HT1080 (cell line): Measurements from ENCODE around the gene ECI1. TPM values are rescaled to one million over a fixed set of nuclear protein-coding genes. Genes with fewer than 3 reads are reported as not detected.

Experiments used
- DNase-seq: peaks from one replicate; pipeline ENCODE4 v3.0.0-alpha.2; 2015; ENCODE audit warnings: low read depth
- polyA plus RNA-seq, 2 experiments: library from polyadenylated mRNA; depleted of rRNA; stranded (reverse); fragments of >200 nt; gene quantifications; 2 replicates each; pipeline ENCODE4 v1.2.3, GENCODE V29; 2015
- total RNA-seq: library from RNA; depleted of rRNA; stranded (reverse); fragments of >200 nt; shearing (Covaris generic); gene quantifications from 2 replicates; pipeline ENCODE4 v1.2.3, GENCODE V29; 2014; rRNA removed

Gene ECI1, protein sequence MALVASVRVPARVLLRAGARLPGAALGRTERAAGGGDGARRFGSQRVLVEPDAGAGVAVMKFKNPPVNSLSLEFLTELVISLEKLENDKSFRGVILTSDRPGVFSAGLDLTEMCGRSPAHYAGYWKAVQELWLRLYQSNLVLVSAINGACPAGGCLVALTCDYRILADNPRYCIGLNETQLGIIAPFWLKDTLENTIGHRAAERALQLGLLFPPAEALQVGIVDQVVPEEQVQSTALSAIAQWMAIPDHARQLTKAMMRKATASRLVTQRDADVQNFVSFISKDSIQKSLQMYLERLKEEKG
- total RNA-seq: 32.5 and 40.0 TPM in 2 replicates
- polyA plus RNA-seq (2015; cell fraction: cytosol; rRNA removed): 47.8 and 66.6 TPM in 2 replicates
- polyA plus RNA-seq (2015; cell fraction: nucleus; rRNA removed): 59.7 and 62.5 TPM in 2 replicates

GRCh38 chr16:2251296-2252111, at the start of gene ECI1:
Gene ECI1, minus strand, starts transcription at chr16:2251587. Its CDS starts 21 bp downstream, at chr16:2251566.
- DNase-seq: peak; percentile 96

GRCh38 chr16:2299915-2300192, 48.5 kb upstream of the ECI1 start:
- no peak for DNase-seq

GRCh38 chr16:2299121-2299914, 47.9 kb upstream of the ECI1 start:
- no peak for DNase-seq

DNA sequence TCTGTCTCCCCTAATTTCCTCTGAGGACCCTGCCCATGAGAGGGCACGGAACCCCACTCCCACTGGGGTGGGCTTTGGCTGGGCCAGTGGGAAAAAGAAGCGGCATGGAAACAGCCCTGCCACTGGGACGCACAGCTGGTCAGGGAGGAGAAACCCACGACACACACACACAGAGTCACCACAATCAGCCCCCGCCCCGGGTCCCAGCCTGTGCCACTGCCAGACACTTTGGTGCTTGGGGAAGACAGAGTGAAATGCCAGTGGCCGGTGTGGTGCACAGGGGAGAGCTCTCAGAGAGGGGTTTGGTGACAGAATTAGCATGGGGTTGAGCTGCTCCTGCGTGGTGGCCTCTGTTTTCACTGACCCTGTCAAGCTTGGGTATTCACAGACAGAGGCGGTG, 47.2 kb upstream of the ECI1 start:
- no peak for DNase-seq

GRCh38 chr16:2297506-2297860, 46.1 kb upstream of the ECI1 start:
- no peak for DNase-seq

DNA sequence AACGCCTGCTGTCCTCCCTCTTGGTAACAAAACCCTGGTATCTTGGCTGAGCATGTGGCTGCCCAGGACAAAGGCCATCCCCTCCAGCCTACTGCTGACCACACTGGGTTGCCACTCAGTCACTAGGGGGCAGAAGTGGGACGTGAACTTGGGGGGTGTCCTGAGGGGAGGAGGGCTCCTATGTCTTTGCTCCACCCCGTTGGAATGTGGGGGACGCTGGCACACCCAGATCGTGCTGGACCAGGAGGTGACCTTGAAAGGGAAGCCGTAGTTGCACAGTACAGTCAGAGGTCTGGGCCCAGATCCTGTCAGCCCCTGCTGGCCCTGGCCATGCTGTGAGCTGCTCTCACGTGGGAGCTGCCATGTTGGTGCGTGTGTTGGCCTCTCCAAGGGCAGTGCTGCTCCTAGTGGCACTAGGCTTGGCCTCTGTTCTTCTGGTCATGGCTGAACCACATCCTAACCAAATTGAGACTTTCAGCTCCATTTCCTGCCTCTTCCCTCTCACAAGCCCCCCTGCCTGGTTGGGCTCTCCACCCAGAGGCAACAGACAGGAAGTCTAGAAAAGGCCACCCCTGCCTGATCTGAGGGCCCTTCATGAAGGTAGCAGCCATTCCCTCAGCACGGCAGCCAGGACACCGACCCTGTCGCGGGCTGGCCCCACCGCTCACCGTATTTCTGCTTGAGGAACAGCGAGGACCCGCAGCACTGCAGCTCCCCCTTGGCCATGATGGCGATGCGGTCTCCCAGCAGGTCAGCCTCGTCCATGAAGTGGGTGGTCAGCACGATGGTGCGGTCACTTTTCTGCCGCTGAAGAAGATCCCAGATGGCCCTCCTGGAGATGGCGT, 45.5 kb upstream of the ECI1 start:
- peak; percentile 39 for DNase-seq

DNA sequence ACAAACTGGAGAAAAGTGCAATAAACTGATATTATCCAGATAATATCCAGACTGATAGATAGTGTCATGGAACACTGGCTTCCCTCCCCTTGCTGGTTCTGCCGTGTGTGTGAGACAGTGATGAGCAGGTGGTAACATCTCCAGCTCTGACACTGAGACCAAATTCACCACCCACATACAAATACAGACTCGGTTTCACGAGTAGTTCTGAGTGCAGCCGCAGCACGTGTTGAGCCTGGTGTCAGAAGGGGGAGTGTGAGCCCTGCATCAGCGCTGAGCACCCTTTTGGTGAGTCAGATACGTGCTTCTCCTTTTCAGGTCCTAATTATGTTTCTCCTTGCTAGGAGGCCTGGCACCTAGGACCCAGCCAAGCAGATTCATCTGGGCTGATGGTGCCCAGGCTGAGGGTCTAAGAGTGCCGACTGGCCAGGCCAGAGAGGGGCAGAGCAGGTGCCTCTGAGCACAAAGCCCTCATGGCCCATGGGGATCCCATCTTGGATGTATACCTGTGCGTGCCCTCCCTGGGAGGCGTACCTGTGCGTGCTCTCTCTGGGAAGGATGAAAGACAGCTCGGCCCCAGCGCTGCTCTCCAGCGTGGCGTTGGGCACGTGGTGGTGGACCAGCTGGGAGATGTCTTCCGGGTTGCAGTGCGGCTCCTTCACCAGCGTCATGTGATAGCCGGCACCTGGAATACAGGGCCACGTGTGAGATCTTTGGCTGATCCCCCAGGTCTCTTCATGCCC, 43.8 kb upstream of the ECI1 start:
- DNase-seq: no peak

DNA sequence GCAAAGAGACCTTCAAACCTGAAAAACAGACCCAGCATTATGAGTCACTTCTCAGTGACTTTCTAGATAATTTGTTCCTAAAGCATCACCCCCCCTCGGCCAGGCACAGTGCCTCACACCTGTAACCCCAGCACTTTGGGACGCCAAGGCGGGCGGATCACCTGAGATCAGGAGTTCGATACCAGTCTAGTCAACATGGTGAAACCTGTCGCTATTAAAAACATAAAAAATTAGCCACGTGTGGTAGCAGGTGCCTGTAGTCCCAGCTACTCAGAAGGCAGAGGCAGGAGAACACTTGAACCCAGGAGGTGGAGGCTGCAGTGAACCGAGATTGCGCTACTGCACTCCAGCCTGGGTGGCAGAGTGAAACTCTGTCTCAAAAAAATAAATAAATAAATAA, 40.8 kb upstream of the ECI1 start:
- DNase-seq: no peak

GRCh38 chr16:2289282-2289681, 37.9 kb upstream of the ECI1 start:
- DNase-seq: no peak

GRCh38 chr16:2288726-2289125, 37.3 kb upstream of the ECI1 start:
- no peak for DNase-seq

- no peak for DNase-seq
Observed at GRCh38 chr16:2287916-2288547, 36.6 kb upstream of the ECI1 start.

GRCh38 chr16:2286550-2286949, 35.2 kb upstream of the ECI1 start:
- no peak for DNase-seq

- DNase-seq: no peak
Observed at GRCh38 chr16:2285731-2286191, 34.4 kb upstream of the ECI1 start.

DNA sequence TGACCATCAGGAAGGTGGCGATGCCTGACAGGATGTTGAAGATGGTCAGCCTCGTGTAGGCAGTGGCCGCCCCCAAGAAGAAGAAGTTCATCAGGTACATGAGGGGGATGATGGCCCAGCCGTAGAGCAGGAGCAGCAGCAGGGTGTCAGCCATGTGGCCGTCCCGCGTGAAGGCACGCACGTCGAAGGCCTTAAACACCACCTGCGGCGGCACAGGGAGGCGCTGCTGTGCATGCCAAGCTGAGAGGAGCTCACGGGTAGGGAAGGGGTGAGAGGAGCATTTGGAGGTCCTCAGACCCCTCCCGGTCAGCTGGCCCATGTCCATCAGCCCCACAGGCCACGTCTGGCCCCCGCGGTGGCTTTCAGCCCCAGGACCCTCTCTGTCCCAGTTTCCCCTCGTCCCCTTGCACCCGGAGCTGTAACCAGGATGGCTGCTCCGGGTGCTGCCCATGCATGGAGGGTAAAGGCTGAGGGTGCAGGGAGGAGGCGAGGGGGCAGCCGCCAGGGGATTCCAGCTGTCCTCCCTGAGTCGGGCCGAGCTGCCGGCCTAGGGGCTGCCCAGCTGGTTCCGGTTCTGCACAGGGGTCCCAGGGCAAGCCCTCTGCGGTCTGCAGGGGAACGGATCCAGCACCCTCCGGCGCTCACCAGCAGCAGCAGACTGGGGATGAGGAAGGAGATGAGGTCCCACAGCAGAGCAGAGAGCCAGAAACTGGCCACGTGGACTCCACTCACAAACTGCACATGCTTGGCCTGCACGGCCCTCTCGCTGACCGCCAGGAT, 33.6 kb upstream of the ECI1 start:
- no peak for DNase-seq

GRCh38 chr16:2284001-2284770, 32.8 kb upstream of the ECI1 start:
- no peak for DNase-seq

DNA sequence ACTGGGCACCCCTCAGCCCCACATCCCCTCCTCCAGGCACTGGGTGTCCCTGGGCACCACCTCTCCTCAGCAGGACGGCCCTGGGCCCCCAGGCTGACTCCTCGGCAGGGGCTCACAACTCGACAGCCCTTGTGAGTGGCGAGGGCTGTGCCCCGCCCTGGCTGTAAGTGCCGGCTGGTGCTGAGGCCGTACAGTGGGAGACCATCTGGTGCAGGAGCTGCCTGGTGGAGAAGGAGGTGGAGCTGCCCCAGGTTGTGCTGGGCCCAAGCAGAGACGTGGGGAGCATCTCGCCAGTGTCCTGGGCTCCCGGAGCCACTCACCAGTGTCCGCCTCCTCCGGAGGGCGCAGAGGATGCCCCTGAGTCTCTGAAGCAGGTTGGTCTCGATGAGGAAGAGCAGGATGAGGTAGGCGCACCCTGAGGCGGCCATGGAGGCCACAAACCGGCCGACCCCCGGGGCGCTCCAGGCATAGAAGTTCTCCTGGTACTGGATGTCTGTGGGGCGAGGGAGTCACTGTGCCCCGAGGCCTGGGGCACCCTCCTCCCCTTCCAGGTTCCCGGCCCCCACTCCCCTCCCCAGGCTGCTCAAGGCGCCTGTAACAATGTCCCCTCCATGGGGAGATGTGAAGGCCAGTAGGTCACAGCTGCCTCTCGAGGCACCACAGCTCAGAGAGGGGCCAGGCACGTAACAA, 31.6 kb upstream of the ECI1 start:
- no peak for DNase-seq

- DNase-seq: no peak
Observed at GRCh38 chr16:2282262-2282661, 30.9 kb upstream of the ECI1 start.
